Heart right ventricle (tissue), 16 donors: ENCODE measurements around the gene NAALADL1. TPM values are rescaled to one million over a fixed set of nuclear protein-coding genes. Genes with fewer than 3 reads are reported as not detected.

Experiments
- ATAC-seq, 8 donors: fragments of 200-7000 bp; cut with Tn5 transposase; one replicate each; pipeline ENCODE4 v1.9.1; 2020; ENCODE audit warnings: mild to moderate bottlenecking in 8 of 8, moderate library complexity in 8 of 8, moderate number of reproducible peaks in 1 of 8
- DNase-seq, 2 donors: peaks; one replicate each; pipeline ENCODE4 v3.0.0-alpha.2; 2020
- H3K27ac ChIP-seq, 10 donors: fragments of 200-600 bp; sonication (generic) in 2 of 10; one replicate each; pipeline versions ENCODE4 v1.5.0 to v1.8.0; 2020 to 2022; ENCODE audit warnings: mild to moderate bottlenecking in 3 of 10
- H3K27me3 ChIP-seq, 7 donors: fragments of 200-600 bp; one replicate each; pipeline ENCODE4 v1.8.0; 2021 to 2022; ENCODE audit warnings: mild to moderate bottlenecking in 2 of 7
- H3K36me3 ChIP-seq, 9 donors: fragments of 200-600 bp; sonication (generic) in 1 of 9; one replicate each; pipeline versions ENCODE4 v1.5.0 to v1.8.0; 2020 to 2022; ENCODE audit warnings: mild to moderate bottlenecking in 2 of 9
- H3K4me1 ChIP-seq, 9 donors: fragments of 200-600 bp; sonication (generic) in 1 of 9; one replicate each; pipeline versions ENCODE4 v1.5.0 to v1.8.0; 2020 to 2022; ENCODE audit warnings: mild to moderate bottlenecking in 4 of 9
- H3K4me3 ChIP-seq, 10 donors: fragments of 200-600 bp; sonication (generic) in 2 of 10; one replicate each; pipeline versions ENCODE4 v1.5.0 to v1.8.0; 2020 to 2022; ENCODE audit warnings: mild to moderate bottlenecking in 7 of 10, moderate library complexity in 2 of 10
- H3K9me3 ChIP-seq, 11 donors: fragments of 200-600 bp in 10 of 11; sonication (generic) in 2 of 11; one replicate each; pipeline versions ENCODE4 v1.5.0 to v1.8.0; 2013 to 2022; ENCODE audit warnings: mild to moderate bottlenecking in 2 of 11, control low read depth in 1 of 11, moderate library complexity in 1 of 11
- CTCF ChIP-seq, 9 donors: fragments of 200-600 bp; sonication (generic) in 2 of 9; IDR thresholded peaks; one replicate each; pipeline versions ENCODE4 v1.5.0 to v1.8.0; 2021 to 2022; ENCODE audit warnings: antibody characterized with exemption in 9 of 9, mild to moderate bottlenecking in 5 of 9, moderate library complexity in 1 of 9
- WGBS, 2 donors: extraction: QIAGEN DNeasy Blood & Tissue Kit; methylation state at CpG; one replicate each; pipeline ENCODE4 v1.1.7; 2013; ENCODE audit warnings: inconsistent platforms in 1 of 2; 5-methylcytosine and 5-hydroxymethylcytosine counted together
- intact Hi-C, 10 donors: fragments of 100-400 bp; cut with DNase I; formaldehyde crosslinking; loops; one replicate each; pipeline versions ENCODE4 v1.11.1 to v1.14.2; 2022
- polyA plus RNA-seq, 2 donors: library from polyadenylated mRNA; stranded (reverse); fragments of 200-250 nt; gene quantifications; one replicate each; pipeline ENCODE4 v1.2.3, GENCODE V29; 2013
- total RNA-seq, 10 donors: library from RNA; stranded (reverse); fragmentation: NEBNext Ultra II Directional in 3 of 10; extraction: Animal tissue kit (Norgen Biotek cat#: 25700) in 3 of 10; gene quantifications; one replicate each; pipeline versions ENCODE4 v1.2.1 to v1.2.4, GENCODE V29; 2021 to 2023
- donor health status: Arrhythmogenic right ventricular cardiomyopathy.
- donor health status: ischemic (EF 13 %, LVEDD 7.1; RV severe dilation, severe dysfunction).
- donor health status: healthy with polysubstance abuse.
- donor health status: DM: no; HTN: yes; CAD: no.
- donor health status: DM: no; HTN: no; CAD: no.
- donor health status: ischemic (EF 25% LVEDD 6.9; RV normal size, moderate dysfunction).
- donor health status: ischemic (EF 25% LVEDD 5.7; RV mildly dilated, moderate dysfunction).
- donor health status: healthy.
- donor health status: DM: yes; HTN: yes; CAD: no.
- donor health status: Ischemic cardiomyopathy.
- donor health status: ischemic (EF 35%, LVEDD 5.7; RV mildly dilated, moderate dysfunction).
- donor health status: nonischemic (EF 11% LVEDD 7.7; RV severe dilation, severe dysfunction).
- donor health status: DM: yes; HTN: yes; CAD: no.
- donor health status: PGD.
- donor health status: ischemic (EF 29% LVEDD 5.4; RV normal size, mild dysfunction).
- donor health status: nonischemic (EF 23%, LVEDD 6.1; RV moderate dilation, normal function).

The NAALADL1 gene
- total and polyA plus RNA-seq, 12 donors, result 2.1 to 9.1 (median 3.9) TPM

- WGBS, 2 donors, result 94 to 100% methylated on average over 1 of the region's 1 CpG
- Histone ChIP-seq H3K4me3 (no peak overlapping the region), H3K27me3 (no peaks in the 10 kb centered on the region), H3K4me1 (peaks cover 0 to 33% (median 11%) of the 10 kb centered on the region in 9 donors), H3K27ac (no peak overlapping the region), H3K9me3 (no peaks in the 10 kb centered on the region), H3K36me3 (no peaks in the 10 kb centered on the region)
- DNase-seq (no peak), ATAC-seq (no peak)
- no peak for TF ChIP-seq CTCF (IDR thresholded peaks at IDR 0.05)
- intact Hi-C loops, result loop anchor here in 5 of 10 donors (5.0 to 10.0 kb wide), 4 partner anchors 72 to 155 kb away; partner anchors contain the start of genes PPP2R5B (in 2 of the 5), ATG2A (in 1 of the 5) and CDC42BPG (in 1 of the 5)
These were observed 58.9 kb downstream of the NAALADL1 start for GRCh38 chr11:64999478-64999877.

- TF ChIP-seq CTCF (IDR thresholded peaks at IDR 0.05), result no peak
- WGBS, 2 donors, result 65 to 76% methylated on average over 9 of the region's 9 CpGs
- Histone ChIP-seq H3K27ac (no peak overlapping the region), H3K9me3 (no peaks in the 10 kb centered on the region), H3K36me3 (no peaks in the 10 kb centered on the region), H3K4me1 (peaks cover 0 to 39% (median 12%) of the 10 kb centered on the region in 9 donors), H3K4me3 (no peak overlapping the region), H3K27me3 (no peaks in the 10 kb centered on the region)
- DNase-seq (no peak), ATAC-seq (no peak)
- intact Hi-C loops, result loop anchor here in 5 of 10 donors (5.0 to 10.0 kb wide), 4 partner anchors 72 to 154 kb away; partner anchors contain the start of genes PPP2R5B (in 2 of the 5), ATG2A (in 1 of the 5) and CDC42BPG (in 1 of the 5)
These were observed 59.5 kb downstream of the NAALADL1 start for GRCh38 chr11:64998690-64999431.

DNA sequence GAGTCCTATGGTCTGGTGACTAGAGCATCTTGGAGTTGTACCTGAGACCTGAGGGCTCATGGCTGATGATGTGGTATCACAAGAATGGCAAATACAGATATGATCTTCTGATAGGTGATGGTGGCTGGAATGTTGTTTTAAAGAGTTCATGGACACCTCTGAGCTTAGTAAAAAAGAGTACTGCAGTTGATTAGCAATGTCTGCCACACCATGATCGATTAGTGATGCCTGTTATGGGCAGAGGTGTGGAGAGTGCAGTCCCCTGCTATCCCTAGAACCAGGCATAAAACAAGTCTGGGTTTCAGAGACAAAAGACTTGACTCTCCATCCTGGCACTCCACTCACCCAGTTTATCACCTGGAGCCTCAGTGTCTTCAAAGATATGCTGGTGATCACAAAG, 60.2 kb downstream of the NAALADL1 start:
- H3K27me3 ChIP-seq, result no peaks in the 10 kb centered on the region
- H3K4me3 ChIP-seq, result no peak overlapping the region
- intact Hi-C loops, result loop anchor here in 5 of 10 donors (5.0 to 10.0 kb wide), 4 partner anchors 71 to 153 kb away; partner anchors contain the start of genes PPP2R5B (in 2 of the 5), ATG2A (in 1 of the 5) and CDC42BPG (in 1 of the 5)
- DNase-seq (no peak), ATAC-seq (no peak)
- WGBS, 2 donors, result 82 to 93% methylated on average over 1 of the region's 1 CpG
- H3K9me3 ChIP-seq, result no peaks in the 10 kb centered on the region
- H3K36me3 ChIP-seq, result peaks cover 0 to 6% (median 0%) of the 10 kb centered on the region in 9 donors
- H3K27ac ChIP-seq, result no peak overlapping the region
- TF ChIP-seq CTCF (IDR thresholded peaks at IDR 0.05), result no peak
- peaks cover 0 to 45% (median 16%) of the 10 kb centered on the region in 9 donors for H3K4me1 ChIP-seq

DNA sequence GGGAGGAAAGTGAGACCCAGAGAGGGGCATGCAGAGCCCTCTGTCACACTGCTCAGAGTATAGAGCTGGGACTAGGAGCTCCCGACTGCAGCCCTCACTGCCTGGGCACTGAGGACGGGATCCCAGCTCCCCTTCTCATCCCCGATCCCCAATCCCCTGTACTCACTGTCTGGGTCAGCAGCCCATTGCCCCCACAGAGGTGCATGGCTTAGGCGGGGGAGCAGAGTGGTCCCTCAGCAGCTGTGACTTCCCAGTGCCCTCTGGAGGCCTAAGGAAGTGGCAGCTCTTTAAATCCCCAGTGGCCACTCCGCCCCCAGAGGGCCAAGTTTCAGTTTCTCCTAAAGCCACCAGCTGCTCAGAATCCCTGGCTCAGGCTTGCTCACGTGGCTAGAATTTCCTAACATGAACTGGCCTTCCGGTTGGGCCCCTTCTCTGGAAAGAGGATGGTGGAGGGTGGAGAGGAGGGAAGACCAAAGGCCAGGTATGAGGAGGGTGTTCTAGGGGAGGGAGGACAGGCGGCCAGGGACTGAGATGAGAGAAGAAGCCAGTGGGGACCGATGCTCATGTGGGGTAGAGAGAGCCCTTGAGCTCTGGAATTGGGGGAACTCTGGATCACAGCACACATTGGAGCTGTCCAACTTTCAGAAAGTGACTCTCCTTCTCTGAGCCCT, 61.5 kb downstream of the NAALADL1 start, which contains the start of gene BATF2:
BATF2 (minus strand) TSS at position 262 of the 671 bp plus-strand sequence; CDS start at position 205, 57 bp downstream.
- Histone ChIP-seq H3K4me3 (peak within 1 kb of the TSS; percentile 1 to 65 (median 52)), H3K36me3 (peaks cover 0 to 19% (median 0%) of the 10 kb centered on the region in 9 donors), H3K9me3 (no peaks in the 10 kb centered on the region), H3K4me1 (peaks cover 0 to 51% (median 17%) of the 10 kb centered on the region in 9 donors), H3K27ac (peak within 1 kb of the TSS in 9 of 10 donors; percentile 41 to 88 (median 72)), H3K27me3 (no peaks in the 10 kb centered on the region)
- 13 to 21% methylated on average over 9 of the region's 9 CpGs for WGBS, 2 donors
- peak in 8 of 9 donors; percentile 22 to 62 (median 48) for TF ChIP-seq CTCF (IDR thresholded peaks at IDR 0.05)
- DNase-seq (peak; percentile 70 to 82), ATAC-seq (peak; percentile 86 to 96 (median 92))
- intact Hi-C loops, result loop anchor here in 5 of 10 donors (5.0 to 10.0 kb wide), 4 partner anchors 70 to 152 kb away; partner anchors contain the start of genes PPP2R5B (in 2 of the 5), ATG2A (in 1 of the 5) and CDC42BPG (in 1 of the 5)
